GM13977 (cell line): ENCODE measurements around the gene RANBP10.

Experiments
- DNase-seq: peaks from one replicate; pipeline ENCODE4 v3.0.0; 2012; ENCODE audit warnings: low spot score
- CTCF ChIP-seq: IDR thresholded peaks from 2 replicates; pipeline ENCODE4 v1.5.1; 2012; ENCODE audit warnings: mild to moderate bottlenecking, control low read depth; ENCODE audit not compliant: insufficient read depth; ENCODE audit errors: extremely low read depth, missing control alignments
- in situ Hi-C: fragments of 300-500 bp; cut with MboI; formaldehyde crosslinking; loops from one replicate; pipeline ENCODE4 v1.12.0; 2022; ENCODE audit warnings: low sequenced_read_pairs, low pct_unique_long_range_greater_than_20kb, mixed read lengths, inconsistent platforms; ENCODE audit not compliant: unreplicated experiment

RANBP10 gene

GRCh38 chr16:67807148-67807682 lies 855 bp upstream of the RANBP10 start:
- peak; percentile 25 for TF ChIP-seq CTCF
- in situ Hi-C loops = no loop called here
- DNase-seq = no peak

GRCh38 chr16:67805718-67806427 lies 487 bp downstream of the RANBP10 start:
- in situ Hi-C loops = no loop called here
- DNase-seq = no peak
- TF ChIP-seq CTCF = no peak

GRCh38 chr16:67804853-67805542 lies 1.4 kb downstream of the RANBP10 start:
- DNase-seq = no peak
- no peak for TF ChIP-seq CTCF
- in situ Hi-C loops = no loop called here

- TF ChIP-seq CTCF = no peak
- in situ Hi-C loops = no loop called here
- DNase-seq = peak; percentile 44
These were observed 2.5 kb downstream of the RANBP10 start for GRCh38 chr16:67803894-67804293.

GRCh38 chr16:67801883-67802282 lies 4.5 kb downstream of the RANBP10 start:
- in situ Hi-C loops = no loop called here
- DNase-seq = no peak
- no peak for TF ChIP-seq CTCF

GRCh38 chr16:67801241-67801640 lies 5.1 kb downstream of the RANBP10 start:
- no peak for TF ChIP-seq CTCF

More at GRCh38 chr16:67801241-67801640, 5.1 kb downstream of the RANBP10 start:
- in situ Hi-C loops = no loop called here
- no peak for DNase-seq
